Smooth muscle cell (in vitro differentiated cells): ENCODE data around the gene GALNT9. TPM values are rescaled to one million over a fixed set of nuclear protein-coding genes. Genes with fewer than 3 reads are reported as not detected.

Source experiments
- DNase-seq: peaks from one replicate; lab custom pipeline; 2025; ENCODE audit not compliant: unreplicated experiment; lab: John Stamatoyannopoulos, UW
- H2AFZ ChIP-seq: fragments of 200-600 bp; sonication (generic); 2 replicates; pipeline ENCODE4 v1.6.0; 2016; ENCODE audit warnings: antibody characterized with exemption, low read depth, mild to moderate bottlenecking
- H3F3A ChIP-seq: fragments of 200-600 bp; sonication (generic); 2 replicates; pipeline ENCODE4 v1.6.0; 2017; ENCODE audit warnings: antibody characterized with exemption, low read depth
- H3K27ac ChIP-seq: fragments of 200-600 bp; sonication (generic); 2 replicates; pipeline ENCODE4 v1.5.1; 2016; ENCODE audit warnings: low read depth, mild to moderate bottlenecking
- H3K27me3 ChIP-seq: fragments of 200-600 bp; sonication (generic); 2 replicates; pipeline ENCODE4 v1.6.1; 2016; ENCODE audit warnings: low read depth, mild to moderate bottlenecking
- H3K36me3 ChIP-seq: fragments of 200-600 bp; sonication (generic); 2 replicates; pipeline ENCODE4 v1.5.1; 2016; ENCODE audit warnings: low read depth
- H3K4me1 ChIP-seq: fragments of 200-600 bp; sonication (generic); 2 replicates; pipeline ENCODE4 v1.5.1; 2016; ENCODE audit warnings: low read depth
- H3K4me2 ChIP-seq: fragments of 200-600 bp; sonication (generic); 2 replicates; pipeline ENCODE4 v1.6.0; 2016; ENCODE audit warnings: mild to moderate bottlenecking
- H3K4me3 ChIP-seq: fragments of 200-600 bp; sonication (generic); 2 replicates; pipeline ENCODE4 v1.5.1; 2016; ENCODE audit warnings: mild to moderate bottlenecking
- H3K79me2 ChIP-seq: fragments of 200-600 bp; sonication (generic); 2 replicates; pipeline ENCODE4 v1.6.0; 2016; ENCODE audit warnings: low read depth, mild to moderate bottlenecking
- H3K9ac ChIP-seq: fragments of 200-600 bp; sonication (generic); 2 replicates; pipeline ENCODE4 v1.6.0; 2016; ENCODE audit warnings: low read depth
- H3K9me3 ChIP-seq: fragments of 200-600 bp; sonication (generic); replicated peaks from 2 replicates; pipeline ENCODE4 v1.5.1; 2016; ENCODE audit warnings: low read depth
- H4K20me1 ChIP-seq: fragments of 200-600 bp; sonication (generic); 2 replicates; pipeline ENCODE4 v1.6.0; 2016; ENCODE audit warnings: low read depth
- WGBS: methylation state at CpG from one replicate; pipeline ENCODE4 v1.1.7; 2016; ENCODE audit warnings: low lambda C conversion rate; 5-methylcytosine and 5-hydroxymethylcytosine counted together
- polyA plus RNA-seq: library from polyadenylated mRNA; unstranded; fragments of >200 nt; fragmentation: Nextera tagmentation; extraction: Ambion mirVana; gene quantifications from 2 replicates; pipeline ENCODE4 v1.2.1, GENCODE V29; 2016
- total RNA-seq: library from RNA; depleted of rRNA; stranded (reverse); fragments of >200 nt; gene quantifications from 2 replicates; pipeline ENCODE4 v1.2.3, GENCODE V29; 2014
- TF ChIP-seq, protein P1 (sequence below): fragments of 200-600 bp; sonication (generic); IDR thresholded peaks from 2 replicates; pipeline ENCODE4 v1.5.1; 2017; ENCODE audit warnings: borderline replicate concordance, mild to moderate bottlenecking, antibody characterized with exemption; ENCODE audit not compliant: insufficient read depth, poor library complexity, severe bottlenecking

Gene GALNT9
- total and polyA plus RNA-seq, 2 experiments from 2014 or later, result 1.1 TPM; not detected in 1

DNA sequence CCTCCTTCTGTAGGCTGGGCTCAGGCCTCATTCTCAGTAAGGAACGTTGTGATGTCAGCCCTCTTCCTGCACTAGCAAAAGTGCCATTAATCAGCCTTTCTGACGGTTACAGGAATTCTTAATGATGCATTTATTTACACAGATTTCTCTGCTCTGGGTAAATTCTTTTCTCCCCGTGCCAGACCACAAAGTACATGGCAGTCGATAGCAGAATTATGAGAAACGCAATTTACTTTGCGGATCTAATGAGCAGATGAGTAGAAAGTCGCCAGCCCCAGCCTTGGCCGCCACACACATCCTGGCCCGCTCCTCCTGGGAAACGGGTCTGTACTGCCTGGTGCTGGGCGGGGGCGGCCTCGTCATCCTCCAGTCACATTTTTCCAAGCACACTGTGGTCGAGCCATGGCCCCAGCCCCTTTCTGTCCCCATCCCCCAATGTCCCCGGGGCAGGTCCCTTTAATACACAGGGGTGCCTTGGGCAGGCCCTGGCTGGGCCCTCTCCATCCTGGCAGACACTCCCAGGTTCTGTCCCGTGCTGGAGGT is 159.2 kb downstream of the GALNT9 start:
- Histone ChIP-seq H2AFZ (no peak overlapping the region), H3K9ac (no peak overlapping the region), H3K4me3 (no peak overlapping the region), H3K9me3 (no peaks in the 10 kb centered on the region), H3K79me2 (no peaks in the 10 kb centered on the region), H3K36me3 (no peaks in the 10 kb centered on the region), H4K20me1 (no peaks in the 10 kb centered on the region), H3K4me1 (no peaks in the 10 kb centered on the region), H3K27me3 (peaks cover 25% of the 10 kb centered on the region), H3F3A (no peaks in the 10 kb centered on the region), H3K27ac (no peak overlapping the region), H3K4me2 (no peak overlapping the region)
- TF ChIP-seq, protein P1, sequence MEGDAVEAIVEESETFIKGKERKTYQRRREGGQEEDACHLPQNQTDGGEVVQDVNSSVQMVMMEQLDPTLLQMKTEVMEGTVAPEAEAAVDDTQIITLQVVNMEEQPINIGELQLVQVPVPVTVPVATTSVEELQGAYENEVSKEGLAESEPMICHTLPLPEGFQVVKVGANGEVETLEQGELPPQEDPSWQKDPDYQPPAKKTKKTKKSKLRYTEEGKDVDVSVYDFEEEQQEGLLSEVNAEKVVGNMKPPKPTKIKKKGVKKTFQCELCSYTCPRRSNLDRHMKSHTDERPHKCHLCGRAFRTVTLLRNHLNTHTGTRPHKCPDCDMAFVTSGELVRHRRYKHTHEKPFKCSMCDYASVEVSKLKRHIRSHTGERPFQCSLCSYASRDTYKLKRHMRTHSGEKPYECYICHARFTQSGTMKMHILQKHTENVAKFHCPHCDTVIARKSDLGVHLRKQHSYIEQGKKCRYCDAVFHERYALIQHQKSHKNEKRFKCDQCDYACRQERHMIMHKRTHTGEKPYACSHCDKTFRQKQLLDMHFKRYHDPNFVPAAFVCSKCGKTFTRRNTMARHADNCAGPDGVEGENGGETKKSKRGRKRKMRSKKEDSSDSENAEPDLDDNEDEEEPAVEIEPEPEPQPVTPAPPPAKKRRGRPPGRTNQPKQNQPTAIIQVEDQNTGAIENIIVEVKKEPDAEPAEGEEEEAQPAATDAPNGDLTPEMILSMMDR, result no peak
- no peak for DNase-seq
- 79% methylated on average over 16 of the region's 16 CpGs for WGBS

DNA sequence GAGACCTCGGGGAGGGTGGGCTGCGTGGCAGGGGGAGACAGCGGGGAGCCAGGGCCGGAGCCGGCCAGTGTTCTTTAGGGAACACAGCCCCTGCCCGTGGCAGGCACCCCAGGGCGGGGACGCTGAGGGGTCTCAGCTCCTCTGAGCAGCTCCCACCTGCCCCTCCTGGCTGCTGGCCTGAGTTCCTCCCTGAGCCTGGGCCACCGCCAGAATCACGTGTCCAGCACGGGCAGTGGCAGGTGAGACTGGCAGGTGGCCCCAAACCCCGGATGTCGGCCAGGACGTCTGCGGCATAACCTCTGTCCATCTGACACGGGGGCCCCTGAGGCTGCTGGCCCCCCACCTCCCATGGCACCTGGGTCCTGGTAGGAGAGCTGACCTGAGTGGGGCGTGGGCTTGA is 160.0 kb downstream of the GALNT9 start:
- Histone ChIP-seq H3K4me2 (no peak overlapping the region), H3K27ac (no peak overlapping the region), H3K27me3 (peaks cover 18% of the 10 kb centered on the region), H3K9me3 (no peaks in the 10 kb centered on the region), H3K4me3 (no peak overlapping the region), H3K36me3 (no peaks in the 10 kb centered on the region), H3K4me1 (no peaks in the 10 kb centered on the region), H3K79me2 (no peaks in the 10 kb centered on the region), H3F3A (no peaks in the 10 kb centered on the region), H3K9ac (no peak overlapping the region), H4K20me1 (no peaks in the 10 kb centered on the region), H2AFZ (no peak overlapping the region)
- 95% methylated on average over 12 of the region's 17 CpGs for WGBS
- TF ChIP-seq, protein P1, result no peak
- DNase-seq, result no peak

DNA sequence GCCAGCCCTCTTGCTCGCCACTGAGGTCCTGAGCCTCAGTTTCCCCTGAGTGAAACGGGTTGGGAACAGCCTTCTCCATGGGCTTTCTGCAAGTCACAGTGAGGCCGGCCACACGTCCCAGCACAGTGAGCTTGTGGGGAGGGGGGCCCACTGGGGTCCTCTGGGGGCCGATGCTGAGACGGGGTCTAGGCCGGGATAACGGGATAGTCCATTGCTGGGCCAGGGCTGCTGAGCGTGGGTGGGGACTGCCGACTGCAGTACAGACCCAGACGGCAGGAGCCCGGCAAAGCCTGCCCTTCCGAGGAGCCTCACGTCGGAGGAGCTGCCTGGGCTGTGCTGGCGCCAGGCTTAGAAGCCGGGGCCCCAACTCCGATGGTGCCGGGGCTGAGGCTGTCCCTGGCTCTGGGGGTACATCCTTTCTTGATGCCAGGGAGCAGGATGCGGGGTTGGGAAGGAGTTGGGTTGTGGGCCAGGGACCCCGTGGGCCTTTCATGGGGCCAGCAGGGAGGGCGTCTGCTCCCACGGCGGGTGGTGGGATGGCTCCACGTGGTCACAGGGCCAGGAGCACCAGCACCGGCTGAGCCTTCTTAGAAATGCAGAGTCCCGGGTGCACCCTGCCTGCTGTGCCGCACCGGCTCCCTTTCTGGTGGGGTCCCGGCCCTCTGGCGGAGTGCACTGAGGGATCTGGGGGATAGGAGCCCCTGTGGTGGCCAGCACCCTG is 160.9 kb downstream of the GALNT9 start:
- H3K79me2 ChIP-seq, result no peaks in the 10 kb centered on the region
- H3K36me3 ChIP-seq, result no peaks in the 10 kb centered on the region
- no peaks in the 10 kb centered on the region for H3F3A ChIP-seq
- H3K27ac ChIP-seq, result no peak overlapping the region
- no peak overlapping the region for H3K9ac ChIP-seq
- TF ChIP-seq, protein P1, result no peak
- DNase-seq, result no peak
- no peaks in the 10 kb centered on the region for H3K9me3 ChIP-seq
- H3K4me2 ChIP-seq, result no peak overlapping the region
- no peaks in the 10 kb centered on the region for H3K4me1 ChIP-seq
- H3K4me3 ChIP-seq, result no peak overlapping the region
- 92% methylated on average over 31 of the region's 31 CpGs for WGBS
- peaks cover 12% of the 10 kb centered on the region for H3K27me3 ChIP-seq
- no peaks in the 10 kb centered on the region for H4K20me1 ChIP-seq
- no peak overlapping the region for H2AFZ ChIP-seq
